Middle frontal gyrus (tissue), 1 donor: ENCODE data around the gene CERS6.
"Not testable (repeated sequence)": the region's sequence is repeated elsewhere in the genome, so short reads cannot be mapped to it uniquely, and the experiment has no call there.

Source experiments
- DNase-seq: peaks from one replicate; pipeline ENCODE4 v3.0.0-alpha.2; 2015; ENCODE audit warnings: low spot score; ENCODE audit errors: extremely low spot score

CERS6 gene, protein sequence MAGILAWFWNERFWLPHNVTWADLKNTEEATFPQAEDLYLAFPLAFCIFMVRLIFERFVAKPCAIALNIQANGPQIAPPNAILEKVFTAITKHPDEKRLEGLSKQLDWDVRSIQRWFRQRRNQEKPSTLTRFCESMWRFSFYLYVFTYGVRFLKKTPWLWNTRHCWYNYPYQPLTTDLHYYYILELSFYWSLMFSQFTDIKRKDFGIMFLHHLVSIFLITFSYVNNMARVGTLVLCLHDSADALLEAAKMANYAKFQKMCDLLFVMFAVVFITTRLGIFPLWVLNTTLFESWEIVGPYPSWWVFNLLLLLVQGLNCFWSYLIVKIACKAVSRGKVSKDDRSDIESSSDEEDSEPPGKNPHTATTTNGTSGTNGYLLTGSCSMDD

DNA sequence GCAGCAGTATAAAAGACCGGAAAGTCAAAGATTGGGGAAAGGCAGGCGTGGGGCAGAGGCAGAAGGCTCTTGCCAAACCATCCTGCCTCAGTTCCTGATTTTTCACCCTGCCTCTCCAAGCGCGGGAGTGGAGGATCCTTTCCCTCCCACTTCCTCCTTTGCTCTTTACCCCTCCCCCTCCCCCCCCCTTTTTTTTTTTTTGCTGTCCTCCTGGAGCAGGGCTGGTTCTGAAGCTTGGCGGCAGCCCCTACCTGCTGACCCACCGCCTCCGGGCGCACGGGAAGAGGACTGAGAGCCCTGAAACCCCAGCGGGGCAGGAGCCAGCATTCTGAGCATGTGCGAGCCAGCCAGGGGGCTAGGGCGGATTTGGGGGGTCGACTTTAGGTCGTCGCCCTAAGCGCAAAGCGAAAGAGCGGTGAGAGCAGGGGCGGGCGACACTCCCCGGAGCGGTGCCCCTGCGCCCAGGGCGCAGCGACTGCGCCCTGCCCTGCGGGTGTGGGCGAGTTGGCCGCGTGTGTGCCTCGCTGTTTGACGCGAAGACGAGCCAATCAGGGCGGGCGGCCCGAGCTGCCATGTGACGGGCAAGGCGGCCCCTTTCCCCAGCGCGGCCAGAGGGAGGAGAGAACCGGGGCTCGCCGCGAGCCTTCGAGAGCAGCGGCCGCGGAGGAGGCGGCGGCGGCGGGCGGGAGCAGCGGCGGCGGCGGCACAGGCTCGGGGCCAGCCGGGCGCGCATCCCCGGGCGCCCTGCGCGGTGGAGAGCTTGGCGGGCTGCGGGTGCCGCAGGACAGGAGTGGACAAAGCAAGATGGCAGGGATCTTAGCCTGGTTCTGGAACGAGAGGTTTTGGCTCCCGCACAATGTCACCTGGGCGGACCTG, at the start of gene CERS6:
Gene CERS6 (plus strand): TSS at position 628 of the 876 bp plus-strand sequence. CDS start 177 bp downstream, at position 805.
- peak; percentile 86 for DNase-seq

DNA sequence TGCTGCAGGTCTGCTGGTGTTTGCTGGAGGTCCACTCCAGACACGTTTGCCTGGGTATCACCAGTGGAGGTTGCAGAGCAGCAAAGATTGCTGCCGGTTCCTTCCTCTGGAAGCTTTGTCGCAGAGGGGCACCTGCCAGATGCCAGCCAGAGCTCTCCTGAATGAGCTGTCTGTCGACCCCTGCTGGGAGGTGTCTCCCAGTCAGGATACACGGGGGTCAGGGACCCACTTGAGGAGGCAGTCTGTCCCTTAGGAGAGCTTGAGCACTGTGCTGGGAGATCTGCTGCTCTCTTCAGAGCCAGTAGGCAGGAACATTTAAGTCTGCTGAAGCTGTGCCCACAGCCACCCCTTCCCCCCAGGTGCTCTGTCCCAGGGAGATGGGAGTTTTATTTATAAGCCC, 43.8 kb upstream of the CERS6 start:
- not testable (repeated sequence) for DNase-seq

DNA sequence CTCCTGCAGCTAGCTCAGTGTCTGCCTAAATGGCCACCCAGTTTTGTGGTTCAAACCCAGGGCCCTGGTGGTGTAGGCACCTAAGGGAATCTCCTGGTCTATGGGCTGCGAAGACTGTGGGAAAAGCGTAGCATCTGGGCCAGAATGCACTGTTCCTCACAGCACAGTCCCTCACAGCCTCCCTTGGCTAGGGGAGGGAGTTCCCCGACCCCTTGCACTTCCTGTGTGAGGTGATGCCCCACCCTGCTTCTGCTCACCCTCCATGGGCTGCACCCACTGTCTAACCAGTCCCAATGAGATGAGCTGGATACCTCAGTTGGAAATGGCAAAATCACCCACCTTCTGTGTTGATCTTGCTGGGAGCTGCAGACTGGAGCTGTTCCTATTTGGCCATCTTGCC, 43.0 kb upstream of the CERS6 start:
- DNase-seq: not testable (repeated sequence)

DNA sequence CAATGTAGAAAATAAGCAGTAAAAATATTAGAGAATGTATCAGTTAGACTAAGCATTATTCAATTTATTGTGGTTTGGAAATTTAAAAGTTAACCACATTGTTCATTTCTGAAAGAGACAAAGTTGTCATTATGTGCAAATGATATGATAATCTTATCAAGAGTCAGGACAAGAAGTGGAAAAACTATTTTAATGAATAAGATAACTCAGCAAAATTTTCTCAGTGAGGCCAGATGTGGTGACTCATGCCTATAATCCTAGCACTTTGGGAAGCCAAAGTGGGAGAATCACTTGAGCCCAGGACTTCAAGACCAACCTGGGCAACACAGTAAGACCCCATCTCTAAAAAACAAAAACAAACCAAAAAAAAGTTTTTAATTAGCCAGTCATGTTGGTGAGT, 39.5 kb upstream of the CERS6 start:
- DNase-seq: no peak

DNA sequence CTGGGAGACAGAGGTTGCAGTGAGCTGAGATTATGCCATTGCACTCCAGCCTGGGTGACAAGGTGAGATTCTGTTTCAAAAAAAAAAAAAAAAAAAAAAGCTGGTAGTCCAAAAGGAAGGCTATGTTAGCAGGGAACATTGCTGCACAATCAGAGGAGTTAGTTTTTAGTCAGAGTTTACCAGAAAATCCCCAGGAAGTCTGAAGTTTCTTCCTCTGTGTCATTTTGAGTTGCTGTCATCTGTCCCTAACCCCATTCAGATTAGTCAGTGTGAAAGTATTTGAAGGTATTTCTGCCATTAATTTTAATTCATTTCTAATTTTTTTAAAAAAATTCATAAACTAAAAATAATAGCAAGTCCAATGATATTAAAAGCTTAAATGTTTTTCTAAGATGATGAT, 33.5 kb upstream of the CERS6 start:
- DNase-seq: no peak

DNA sequence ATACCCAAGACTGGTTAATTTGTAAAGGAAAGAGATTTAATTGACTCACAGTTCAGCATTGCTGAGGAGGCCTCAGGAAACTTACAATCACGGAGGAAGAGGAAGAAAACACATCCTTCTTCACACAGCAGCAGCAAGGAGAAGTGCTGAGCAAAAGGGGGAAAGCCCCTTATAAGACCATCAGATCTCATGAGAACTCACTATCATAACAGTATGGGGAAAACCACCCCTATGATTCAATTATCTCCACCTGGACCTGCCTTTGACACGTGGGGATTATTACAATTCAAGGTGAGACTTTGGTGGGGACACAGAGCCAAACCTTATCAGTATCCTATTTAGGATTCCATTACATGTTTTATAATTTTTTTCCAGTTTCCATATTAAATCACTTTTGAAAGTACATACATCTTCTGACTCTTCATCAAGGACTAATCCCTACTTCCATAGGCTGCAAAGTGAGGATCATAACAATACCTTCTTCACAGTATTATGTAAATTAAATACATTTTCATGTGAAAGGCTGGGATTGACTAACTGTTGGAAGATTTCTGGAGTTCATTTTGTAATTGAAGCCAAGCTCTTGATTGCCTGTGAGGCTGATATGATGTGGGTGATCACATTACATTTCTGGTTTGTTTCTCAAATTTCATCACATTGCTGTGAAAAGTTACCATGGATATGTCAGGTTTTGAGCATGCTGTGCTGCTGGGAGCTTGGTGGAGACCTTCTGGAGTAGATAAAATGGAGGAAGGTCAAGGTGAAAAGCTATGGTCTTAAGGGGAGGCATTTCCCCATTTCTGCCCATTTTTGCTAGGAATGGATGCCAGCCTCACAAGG, 31.7 kb upstream of the CERS6 start:
- no peak for DNase-seq

DNA sequence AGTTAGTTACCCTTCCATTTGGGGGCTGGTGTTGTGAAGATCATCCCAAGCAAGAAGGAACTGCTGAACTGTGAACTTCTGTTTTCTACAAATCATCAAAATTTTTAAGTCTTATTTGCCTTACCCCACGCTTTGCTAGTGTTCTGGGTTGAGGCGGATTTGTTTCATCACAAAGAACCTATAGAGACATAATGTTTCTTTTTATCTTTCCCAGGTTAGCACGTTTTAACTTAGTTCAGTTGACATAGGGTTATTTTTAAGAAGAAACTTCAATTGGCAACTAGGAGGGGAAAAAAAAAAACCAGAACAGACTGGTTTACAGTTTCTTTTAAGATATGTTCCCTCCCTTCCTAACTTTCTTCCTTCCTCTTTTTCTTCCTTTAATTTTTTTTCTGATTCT, 31.1 kb upstream of the CERS6 start:
- DNase-seq: no peak

DNA sequence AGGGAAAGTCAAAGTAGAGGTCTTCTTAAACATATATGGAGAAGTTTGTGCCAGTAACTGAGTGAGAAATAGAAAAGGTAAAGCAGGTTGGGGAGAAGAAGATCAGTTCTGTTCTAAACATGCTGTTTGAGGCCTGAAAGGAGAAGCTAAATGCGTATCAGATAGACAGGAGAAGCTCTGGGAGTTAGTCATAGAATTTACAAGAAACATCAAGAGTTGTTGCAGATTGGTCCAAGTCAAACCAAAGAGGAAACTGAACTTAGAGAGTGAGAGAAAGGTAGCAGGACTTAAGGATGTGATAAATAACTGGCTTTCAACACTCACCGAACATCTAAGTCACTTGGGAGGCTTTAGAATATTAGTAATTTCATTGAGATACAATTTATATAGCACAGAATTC, 29.2 kb upstream of the CERS6 start:
- DNase-seq: no peak

DNA sequence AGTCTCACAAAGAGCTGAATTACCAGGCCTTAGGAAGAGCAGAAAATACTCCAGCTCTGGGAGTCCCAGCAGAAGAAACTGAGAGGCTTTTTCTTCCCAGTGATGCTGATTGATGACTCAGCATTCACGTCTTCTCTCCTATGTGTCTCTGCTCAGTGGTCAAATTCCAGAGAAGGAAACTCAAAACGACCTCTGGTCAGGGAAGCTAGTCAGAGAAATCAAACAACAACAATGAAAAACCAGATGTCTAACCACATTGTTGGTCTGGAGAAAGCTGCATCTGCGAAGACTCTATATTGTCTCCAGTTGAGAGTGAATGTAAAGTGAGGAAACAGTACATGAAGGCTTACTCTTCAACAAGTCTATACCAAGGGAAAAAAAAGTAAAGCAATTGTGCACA, 28.6 kb upstream of the CERS6 start:
- DNase-seq: no peak

DNA sequence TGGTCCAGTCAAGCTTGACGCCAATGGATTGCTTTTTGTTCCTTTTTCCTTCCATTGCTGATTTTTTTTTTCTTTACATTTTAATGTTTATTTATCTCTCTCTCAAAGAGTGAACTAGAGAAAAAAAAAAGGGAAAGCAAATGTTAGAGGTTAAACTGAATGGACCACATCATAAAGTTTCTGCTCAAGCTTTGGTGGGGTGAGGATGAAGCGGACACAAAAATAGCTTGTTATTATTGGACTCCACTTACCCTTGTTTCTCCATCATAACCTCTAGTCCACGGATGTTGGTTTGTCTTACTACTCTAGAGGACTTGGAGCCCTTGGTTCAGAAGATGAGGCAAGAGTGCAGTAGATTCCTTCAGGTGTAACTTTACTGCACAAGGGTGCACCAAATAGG, 27.6 kb upstream of the CERS6 start:
- no peak for DNase-seq

DNA sequence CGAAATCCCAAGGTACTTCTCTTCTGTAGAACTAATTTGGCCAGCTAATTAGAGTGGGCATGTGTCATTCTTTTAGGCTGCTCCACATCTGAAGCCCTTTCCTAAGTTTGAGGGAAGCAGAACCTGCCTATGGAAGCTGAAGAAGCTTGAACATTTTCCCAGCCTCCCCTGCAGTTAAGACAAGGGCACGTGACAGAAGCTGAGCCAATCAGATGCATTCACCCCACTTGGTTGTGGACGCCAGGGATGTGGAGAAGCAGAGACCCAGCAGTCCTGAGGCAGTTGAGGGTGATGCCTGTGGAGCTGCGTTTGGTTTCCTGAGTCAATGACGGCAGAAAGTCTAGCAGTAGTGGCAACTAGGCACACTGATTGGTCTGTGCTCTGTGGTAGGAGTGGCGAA, 26.1 kb upstream of the CERS6 start:
- DNase-seq: no peak

DNA sequence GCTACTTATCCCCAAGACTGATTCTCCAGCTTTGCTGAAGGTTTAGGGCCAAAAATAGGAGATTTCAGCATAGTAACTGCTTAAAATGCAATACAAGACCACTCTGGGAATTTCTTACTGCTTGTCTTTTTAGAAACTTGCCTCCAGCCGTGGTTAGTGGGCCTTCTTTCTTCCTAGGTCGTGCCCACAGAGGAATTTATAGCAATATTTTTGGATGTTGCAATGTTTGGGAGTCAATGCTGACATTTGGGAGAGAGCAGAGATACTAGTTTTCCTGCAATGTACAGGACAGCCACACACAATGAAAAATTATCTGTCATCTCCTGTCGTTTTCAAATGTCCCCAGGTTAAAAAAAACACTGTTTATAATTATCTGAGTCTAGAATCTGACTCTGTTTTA, 25.6 kb upstream of the CERS6 start:
- DNase-seq: no peak

DNA sequence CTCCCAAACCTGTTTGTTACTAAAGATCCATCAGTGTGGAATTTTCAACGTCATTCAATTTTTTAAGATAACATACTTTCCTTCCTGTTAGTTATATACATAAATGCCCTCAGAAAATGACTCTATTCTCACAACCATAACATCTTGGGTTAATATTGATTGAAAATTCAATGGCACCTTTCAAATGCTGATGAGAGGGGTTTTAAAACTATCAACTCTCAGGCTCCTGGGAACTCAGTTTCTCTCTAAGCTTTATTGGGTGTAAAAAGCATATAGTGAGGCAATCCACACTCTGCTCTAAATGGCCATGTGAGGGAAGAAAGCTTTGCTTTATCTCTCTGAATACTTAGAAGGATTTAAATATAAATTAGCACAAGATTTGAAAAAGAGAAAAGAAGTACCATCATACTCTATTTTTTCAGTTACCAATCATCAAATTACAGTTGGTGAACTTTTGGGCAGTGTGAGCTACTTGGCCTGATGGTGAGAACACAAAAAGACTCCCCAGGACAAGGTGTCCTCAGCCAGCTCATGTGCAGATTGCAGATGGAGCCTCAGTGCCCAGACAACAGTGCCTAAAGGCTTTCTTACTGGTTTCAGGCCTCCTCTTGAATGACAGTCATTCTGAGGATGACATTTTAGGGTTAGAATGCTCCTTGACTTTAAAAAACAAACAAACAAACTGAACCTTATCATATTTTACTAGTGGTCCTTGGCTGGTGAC, 24.6 kb upstream of the CERS6 start:
- DNase-seq: no peak

DNA sequence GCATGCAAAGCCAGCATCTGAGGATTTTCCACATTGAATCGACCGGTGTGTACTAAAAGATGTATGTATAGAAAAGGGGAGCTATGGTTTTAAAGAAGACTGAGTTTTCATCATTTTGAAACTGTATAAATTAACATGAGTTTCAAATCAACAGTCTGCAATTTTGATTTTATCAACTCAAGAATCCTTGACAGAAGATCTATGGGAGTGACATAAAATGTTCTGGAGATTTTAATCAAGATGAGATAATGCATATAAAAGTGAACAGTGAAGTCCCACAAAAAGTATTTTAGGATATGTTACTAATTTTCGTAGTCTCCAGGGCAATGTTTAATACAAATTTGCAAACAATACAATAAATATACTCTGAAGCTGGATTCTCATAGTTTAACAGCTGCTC, 24.0 kb upstream of the CERS6 start:
- DNase-seq: no peak

DNA sequence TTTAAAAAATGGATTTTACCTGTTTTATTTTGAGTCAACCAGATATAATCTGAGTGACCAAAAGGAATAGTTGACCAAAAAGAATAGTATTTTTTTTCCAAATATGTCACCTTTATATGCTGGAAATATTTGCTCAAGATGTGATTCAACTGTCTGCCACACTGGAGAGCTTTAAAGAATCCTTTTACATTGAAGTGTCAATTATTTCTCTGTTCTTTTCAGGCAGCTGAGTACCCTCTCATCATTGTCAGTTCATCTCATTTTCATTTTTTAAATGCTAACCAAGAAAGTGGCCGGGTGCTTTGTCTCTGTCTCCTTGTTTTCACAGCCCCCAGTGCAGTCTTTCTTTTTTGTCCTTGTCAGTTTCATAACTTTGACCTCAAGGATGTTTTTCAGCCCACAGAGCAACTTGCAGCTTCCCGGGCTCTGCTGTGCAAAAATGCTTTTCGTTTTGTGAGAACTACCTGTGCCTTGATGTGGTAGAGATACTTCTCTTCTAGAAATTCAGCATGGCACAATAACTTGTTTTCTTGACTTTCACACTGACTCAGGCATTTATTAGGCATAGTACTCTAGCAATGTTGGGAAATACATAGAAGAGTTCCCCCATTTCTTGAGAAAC, 23.4 kb upstream of the CERS6 start:
- DNase-seq: no peak

DNA sequence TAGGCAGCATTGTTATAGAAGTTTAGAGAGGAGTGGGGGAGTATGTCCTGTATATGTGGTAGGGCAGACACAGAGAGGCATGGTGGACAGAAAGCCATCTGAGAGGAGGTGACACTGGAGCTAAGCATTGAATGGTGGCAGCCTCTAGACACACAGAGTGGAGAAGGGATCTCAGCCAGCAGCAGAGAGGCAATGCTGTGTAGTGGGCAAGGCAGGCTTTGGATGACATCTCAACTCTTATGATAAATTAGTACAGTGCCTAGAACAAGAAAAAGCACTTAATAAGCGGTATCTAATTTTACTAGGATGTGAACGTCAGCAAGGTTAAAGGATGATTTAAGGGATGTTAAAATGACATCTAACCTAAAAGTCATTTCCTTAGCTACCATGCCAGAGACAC, 22.5 kb upstream of the CERS6 start:
- no peak for DNase-seq

DNA sequence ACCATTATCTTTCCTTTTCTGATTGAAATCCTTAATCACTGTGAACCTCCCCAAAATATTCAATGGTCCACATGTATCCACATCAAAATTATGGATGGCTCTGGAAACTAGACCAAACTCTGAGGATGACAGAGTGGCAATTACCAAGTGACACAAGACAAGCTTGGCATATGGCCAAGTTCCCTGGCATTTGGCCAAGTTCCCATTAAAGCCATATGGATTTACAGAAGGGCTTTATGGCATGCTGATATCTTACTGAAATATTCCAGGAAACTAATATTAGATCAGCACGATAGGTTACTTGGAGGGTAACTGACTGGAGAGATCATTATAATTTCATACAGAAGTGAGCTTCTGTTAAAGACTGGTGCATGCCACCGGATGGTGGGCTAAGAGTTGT, 21.9 kb upstream of the CERS6 start:
- DNase-seq: no peak

DNA sequence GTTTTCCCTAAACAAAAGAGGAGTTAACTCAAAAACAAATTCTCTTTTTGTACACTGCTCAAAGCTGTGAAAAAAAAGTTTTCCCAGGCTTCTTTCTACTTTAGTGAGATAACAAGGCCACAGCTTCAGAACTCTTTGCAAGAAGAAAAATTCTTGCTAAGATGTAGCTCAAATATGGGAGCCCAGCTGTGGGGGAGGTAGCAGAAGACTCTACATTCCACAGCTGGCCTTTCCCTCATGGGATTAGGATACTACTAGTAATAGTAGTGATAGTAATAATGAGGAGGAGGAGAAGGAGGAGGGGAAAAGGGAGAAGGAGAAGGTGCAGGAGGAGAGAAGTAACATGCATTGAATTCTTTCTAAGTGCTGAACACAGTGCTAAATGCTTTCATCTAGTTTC, 19.2 kb upstream of the CERS6 start:
- no peak for DNase-seq

DNA sequence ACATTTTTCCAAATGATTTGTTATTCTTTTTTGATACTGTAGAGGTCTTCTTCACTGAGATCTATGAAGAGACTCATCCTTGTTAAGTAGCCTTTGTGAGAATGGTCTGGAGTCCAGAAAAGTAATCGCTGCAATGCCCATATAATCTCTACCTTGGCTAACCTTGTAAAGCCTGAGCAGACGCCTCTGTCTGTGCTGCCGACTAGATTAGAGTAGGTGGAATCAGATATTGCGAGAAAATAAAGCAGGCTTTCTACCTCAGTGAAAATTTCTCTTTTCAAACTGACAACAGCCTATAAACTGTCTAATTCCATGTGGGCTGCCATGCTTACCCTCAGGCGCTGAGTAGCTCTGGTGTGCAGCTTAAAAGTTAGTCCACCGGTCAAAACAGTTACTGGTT, 17.5 kb upstream of the CERS6 start:
- DNase-seq: no peak

DNA sequence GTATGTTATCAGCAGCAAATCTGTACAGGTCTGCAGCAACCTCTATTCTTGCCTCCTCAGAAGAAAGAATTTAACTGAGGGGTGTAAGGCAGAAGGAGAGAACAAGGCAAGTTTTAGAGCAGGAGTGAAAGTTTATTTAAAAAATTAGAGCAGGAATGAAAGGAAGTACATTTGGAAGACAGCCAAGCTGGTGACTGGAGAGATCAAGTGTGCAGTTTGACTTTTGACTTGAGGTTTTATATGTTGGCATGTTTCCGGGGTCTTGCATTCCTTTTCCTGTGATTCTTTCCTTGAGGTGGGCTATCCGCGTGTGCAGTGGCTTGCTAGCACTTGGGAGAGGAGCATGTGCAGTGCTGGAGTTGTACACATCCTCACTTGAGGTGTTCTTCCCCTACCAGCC, 16.5 kb upstream of the CERS6 start:
- DNase-seq: no peak
